Endodermal cell (in vitro differentiated cells): ENCODE measurements around the gene SPAG9. TPM values are rescaled to one million over a fixed set of nuclear protein-coding genes. Genes with fewer than 3 reads are reported as not detected.
A peak's percentile ranks its signal among the peaks of the same experiment; 100 is the strongest.

ENCODE experiments used
- DNase-seq: peaks from one replicate; pipeline ENCODE4 v3.0.0-alpha.2; 2017
- H3K27ac ChIP-seq: 2 replicates; pipeline ENCODE4 v1.5.1; 2013; ENCODE audit warnings: mild to moderate bottlenecking, low read depth, low read length, moderate library complexity
- H3K27me3 ChIP-seq: 2 replicates; pipeline ENCODE4 v1.6.1; 2013; ENCODE audit warnings: mild to moderate bottlenecking, low read length, moderate library complexity; ENCODE audit not compliant: insufficient read depth, control insufficient read depth, poor library complexity, severe bottlenecking
- H3K36me3 ChIP-seq: 2 replicates; pipeline ENCODE4 v1.7.0; 2013; ENCODE audit warnings: mild to moderate bottlenecking, low read length, moderate library complexity; ENCODE audit not compliant: control insufficient read depth, insufficient read depth
- H3K4me1 ChIP-seq: one replicate; pipeline ENCODE4 v1.7.0; 2013; ENCODE audit warnings: low read length; ENCODE audit not compliant: control insufficient read depth, insufficient read depth
- H3K4me3 ChIP-seq: 2 replicates; pipeline ENCODE4 v1.5.1; 2013; ENCODE audit warnings: mild to moderate bottlenecking, low read length, moderate library complexity
- H3K9ac ChIP-seq: 2 replicates; pipeline ENCODE4 v1.6.1; 2013; ENCODE audit warnings: mild to moderate bottlenecking, low read length, moderate library complexity; ENCODE audit not compliant: poor library complexity, severe bottlenecking; ENCODE audit errors: extremely low read depth
- H3K9me3 ChIP-seq: 2 replicates; pipeline ENCODE4 v1.6.1; 2013; ENCODE audit warnings: mild to moderate bottlenecking, low read length, moderate library complexity; ENCODE audit not compliant: control insufficient read depth
- H3K27ac Mint-ChIP-seq: 2 replicates; pipeline ENCODE4 v1.8.0; 2020; ENCODE audit warnings: mixed read lengths
- H3K27me3 Mint-ChIP-seq: 2 replicates; pipeline ENCODE4 v1.8.0; 2021; ENCODE audit warnings: mild to moderate bottlenecking, mixed read lengths; ENCODE audit not compliant: insufficient read depth
- H3K36me3 Mint-ChIP-seq: 2 replicates; pipeline ENCODE4 v1.8.0; 2020; ENCODE audit warnings: low read depth, mixed read lengths
- H3K4me1 Mint-ChIP-seq: 2 replicates; pipeline ENCODE4 v1.8.0; 2020; ENCODE audit warnings: mixed read lengths
- H3K4me3 Mint-ChIP-seq: 2 replicates; pipeline ENCODE4 v1.8.0; 2020; ENCODE audit warnings: mild to moderate bottlenecking, moderate library complexity, mixed read lengths
- H3K9me3 Mint-ChIP-seq: 2 replicates; pipeline ENCODE4 v1.8.0; 2020; ENCODE audit warnings: mild to moderate bottlenecking, mixed read lengths
- CTCF ChIP-seq: fragments of 200-600 bp; sonication (generic); conservative IDR thresholded peaks from 2 replicates; pipeline ENCODE4 v1.5.0; 2021; ENCODE audit warnings: antibody characterized with exemption, mild to moderate bottlenecking
- WGBS, 2 experiments: methylation state at CpG; one replicate each; pipeline versions ENCODE4 v1.1.5 to v1.1.7; 2013; ENCODE audit warnings: missing lambda C conversion rate in 2 of 2, mixed read lengths in 1 of 2; ENCODE audit not compliant: insufficient coverage in 1 of 2, insufficient read length in 1 of 2; 5-methylcytosine and 5-hydroxymethylcytosine counted together
- total RNA-seq, 2 donors: library from RNA; stranded (reverse); fragmentation: NEBNext Ultra II Directional in 1 of 2; extraction: Animal tissue kit (Norgen Biotek cat#: 25700) in 1 of 2; gene quantifications; 2 replicates in 1 of 2; 3 replicates in 1 of 2; pipeline ENCODE4 v1.2.1, GENCODE V29; 2021

Gene SPAG9
- total RNA-seq, 2 donors from 2014 or later: 64.8 to 77.7 TPM

GRCh38 chr17:51060396-51060795 is 60.3 kb downstream of the SPAG9 start:
- Histone ChIP-seq H3K4me3 (no peak overlapping the region), H3K9ac (no peak overlapping the region), H3K36me3 (no peaks in the 10 kb centered on the region), H3K27me3 (no peaks in the 10 kb centered on the region), H3K9me3 (no peaks in the 10 kb centered on the region), H3K27ac (no peak overlapping the region), H3K4me1 (no peaks in the 10 kb centered on the region)
- no peak for DNase-seq
- Mint-ChIP-seq H3K4me3 (no peak overlapping the region), H3K27me3 (no peaks in the 10 kb centered on the region), H3K4me1 (peaks cover 12% of the 10 kb centered on the region), H3K27ac (no peak overlapping the region), H3K36me3 (peaks cover 7% of the 10 kb centered on the region), H3K9me3 (no peaks in the 10 kb centered on the region)
- TF ChIP-seq CTCF: no peak
- 95 to 100% methylated on average over 5 of the region's 5 CpGs for WGBS, 2 experiments

GRCh38 chr17:51059781-51060180 is 60.9 kb downstream of the SPAG9 start:
- Mint-ChIP-seq H3K27ac (no peak overlapping the region), H3K36me3 (peaks cover 7% of the 10 kb centered on the region), H3K27me3 (no peaks in the 10 kb centered on the region), H3K4me1 (peaks cover 12% of the 10 kb centered on the region), H3K9me3 (no peaks in the 10 kb centered on the region), H3K4me3 (no peak overlapping the region)
- H3K27ac ChIP-seq: no peak overlapping the region
- H3K9me3 ChIP-seq: no peaks in the 10 kb centered on the region
- H3K36me3 ChIP-seq: no peaks in the 10 kb centered on the region
- no peak overlapping the region for H3K4me3 ChIP-seq
- no peaks in the 10 kb centered on the region for H3K4me1 ChIP-seq
- 94 to 95% methylated on average over 2 of the region's 2 CpGs for WGBS, 2 experiments
- DNase-seq: no peak
- no peak for TF ChIP-seq CTCF
- H3K27me3 ChIP-seq: no peaks in the 10 kb centered on the region
- no peak overlapping the region for H3K9ac ChIP-seq

- no peaks in the 10 kb centered on the region for H3K9me3 Mint-ChIP-seq
- Histone ChIP-seq H3K9ac (no peak overlapping the region), H3K36me3 (no peaks in the 10 kb centered on the region), H3K27me3 (no peaks in the 10 kb centered on the region), H3K9me3 (no peaks in the 10 kb centered on the region), H3K27ac (peak overlapping the region; percentile 89), H3K4me3 (no peak overlapping the region), H3K4me1 (no peaks in the 10 kb centered on the region)
- TF ChIP-seq CTCF: no peak
- peaks cover 4% of the 10 kb centered on the region for H3K36me3 Mint-ChIP-seq
- no peaks in the 10 kb centered on the region for H3K27me3 Mint-ChIP-seq
- H3K4me1 Mint-ChIP-seq: peaks cover 12% of the 10 kb centered on the region
- no peak for DNase-seq
- no peak overlapping the region for H3K4me3 Mint-ChIP-seq
- WGBS, 2 experiments: 85% methylated on average over 2 of the region's 3 CpGs; no CpG with 5 or more reads in 1 of the 2 experiments
- H3K27ac Mint-ChIP-seq: peak overlapping the region; percentile 71
Observed at GRCh38 chr17:51057534-51057933, 63.1 kb downstream of the SPAG9 start.
